ENCODE data around the gene SGPP1. TPM values are rescaled to one million over a fixed set of nuclear protein-coding genes. Genes with fewer than 3 reads are reported as not detected.
"Not testable (repeated sequence)": the region's sequence is repeated elsewhere in the genome, so short reads cannot be mapped to it uniquely, and the experiment has no call there.

Gene SGPP1
- total RNA-seq, 1 donor from 2014 or later: 18.1 TPM

GRCh38 chr14:63673255-63673654 is 54.6 kb downstream of the SGPP1 start:
- no peak for DNase-seq

DNA sequence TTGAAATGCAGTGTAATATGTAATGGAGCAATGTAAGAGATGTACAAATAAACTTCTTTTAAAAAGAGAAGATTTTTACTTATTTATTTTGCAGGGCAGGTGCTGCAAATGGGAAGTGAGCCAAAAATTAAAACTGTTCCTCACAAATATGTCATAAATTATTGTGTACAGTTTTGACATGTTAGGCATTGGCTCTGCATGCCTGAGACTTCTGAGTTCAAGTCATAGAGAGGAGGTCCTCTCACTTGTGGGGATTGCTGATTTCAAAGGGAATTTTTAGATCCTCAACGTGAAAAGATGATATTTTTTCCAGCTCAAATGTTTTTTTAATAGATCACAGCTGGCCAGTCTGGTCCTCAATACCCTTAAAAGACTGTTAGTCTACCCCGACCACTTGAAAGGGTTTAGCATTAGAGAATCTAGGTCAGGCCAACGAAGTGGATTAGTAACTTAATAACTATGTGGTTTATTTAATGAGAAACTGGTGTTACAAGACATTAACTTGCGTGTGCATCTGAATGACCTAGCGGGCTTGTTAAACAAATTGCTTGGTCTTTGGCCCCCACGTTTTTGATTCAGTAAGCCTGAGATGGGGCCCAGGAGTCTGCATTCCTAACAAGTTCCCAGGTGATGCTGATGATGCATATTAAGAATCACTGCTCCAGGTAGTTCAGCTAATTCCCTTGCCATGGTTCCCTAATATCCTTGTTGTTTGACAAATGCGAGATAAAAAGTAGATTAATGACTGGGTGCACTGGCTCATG is 55.3 kb downstream of the SGPP1 start:
- DNase-seq: no peak

GRCh38 chr14:63671987-63672386 is 55.9 kb downstream of the SGPP1 start:
- DNase-seq: no peak

- DNase-seq: no peak
Observed at GRCh38 chr14:63670692-63671091, 57.2 kb downstream of the SGPP1 start.

GRCh38 chr14:63666335-63666734 is 61.5 kb downstream of the SGPP1 start:
- DNase-seq: no peak

- DNase-seq: no peak
Observed at GRCh38 chr14:63663428-63664341, 64.2 kb downstream of the SGPP1 start.

GRCh38 chr14:63662776-63663175 is 65.1 kb downstream of the SGPP1 start:
- no peak for DNase-seq

DNA sequence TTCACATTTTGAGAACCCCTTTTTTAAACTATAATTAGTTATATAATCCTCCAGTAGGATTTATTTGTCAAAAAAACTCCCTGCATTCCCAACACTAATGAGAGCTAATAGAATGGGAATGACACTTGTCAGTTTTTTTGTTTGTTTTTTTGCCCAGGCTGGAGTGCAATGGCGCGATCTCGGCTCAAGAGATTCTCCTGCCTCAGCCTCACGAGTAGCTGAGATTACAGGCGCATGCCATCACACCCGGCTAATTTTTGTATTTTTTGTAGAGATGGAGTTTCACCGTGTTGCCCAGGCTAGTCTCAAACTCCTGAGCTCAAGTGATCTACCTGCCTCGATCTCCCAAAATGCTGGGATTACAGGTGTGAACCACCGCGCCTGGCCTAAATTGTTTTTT is 66.0 kb downstream of the SGPP1 start:
- not testable (repeated sequence) for DNase-seq

DNA sequence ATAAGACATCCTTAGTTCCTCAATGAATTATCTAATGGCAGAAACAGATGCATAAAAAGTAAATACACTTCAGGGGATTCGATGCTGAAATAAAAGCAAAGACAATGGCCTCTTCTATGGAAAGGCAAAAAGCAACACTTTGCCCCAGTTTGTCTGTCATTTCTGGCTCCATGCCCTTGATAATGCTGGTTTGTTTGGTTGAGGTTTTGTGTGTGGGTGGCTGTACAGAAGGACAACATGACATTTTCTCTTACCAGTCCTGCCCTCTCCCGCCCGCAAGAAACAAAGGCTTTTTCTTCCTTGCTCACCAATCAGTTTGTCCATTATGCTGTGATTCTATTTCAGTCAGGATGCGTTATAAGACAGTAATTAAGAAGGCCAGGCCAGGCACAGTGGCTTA is 68.1 kb downstream of the SGPP1 start:
- DNase-seq: no peak

DNA sequence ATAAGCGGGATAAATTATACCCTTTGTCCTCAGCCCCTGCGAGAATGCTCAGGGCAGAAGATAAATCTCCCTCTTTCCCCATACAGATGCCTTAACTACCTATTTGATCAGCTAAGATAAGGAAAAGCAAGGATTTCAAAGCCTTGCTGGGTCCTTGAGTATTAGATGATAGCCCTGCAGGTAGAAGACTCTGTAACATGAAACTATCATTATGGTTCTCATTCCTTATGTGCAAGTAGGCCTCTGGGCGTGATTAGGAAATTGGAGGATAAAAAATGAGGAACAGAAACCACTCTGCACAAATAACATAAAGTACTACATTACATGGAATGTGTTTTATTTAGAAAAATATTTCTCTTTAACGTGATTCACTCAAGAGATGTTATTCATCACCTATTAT is 71.7 kb downstream of the SGPP1 start:
- DNase-seq: no peak

DNA sequence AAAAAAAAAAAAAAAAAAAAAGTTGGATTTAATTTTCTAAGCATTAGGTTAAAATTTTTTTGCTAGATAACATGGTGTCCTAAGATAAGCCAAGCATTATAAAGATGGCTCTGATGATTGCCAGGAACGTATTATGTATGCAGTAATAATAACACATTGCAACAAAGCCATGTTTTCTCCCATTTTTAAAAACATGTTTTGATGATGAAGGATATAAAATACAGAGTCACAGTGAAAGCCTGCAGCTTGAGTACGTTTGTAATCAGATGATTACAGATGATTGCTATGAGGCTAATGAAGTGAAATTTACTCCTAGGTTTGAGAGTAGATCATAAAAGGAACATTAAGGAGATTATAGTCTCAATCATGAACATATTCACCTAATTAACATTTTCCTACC is 72.9 kb downstream of the SGPP1 start:
- no peak for DNase-seq

DNA sequence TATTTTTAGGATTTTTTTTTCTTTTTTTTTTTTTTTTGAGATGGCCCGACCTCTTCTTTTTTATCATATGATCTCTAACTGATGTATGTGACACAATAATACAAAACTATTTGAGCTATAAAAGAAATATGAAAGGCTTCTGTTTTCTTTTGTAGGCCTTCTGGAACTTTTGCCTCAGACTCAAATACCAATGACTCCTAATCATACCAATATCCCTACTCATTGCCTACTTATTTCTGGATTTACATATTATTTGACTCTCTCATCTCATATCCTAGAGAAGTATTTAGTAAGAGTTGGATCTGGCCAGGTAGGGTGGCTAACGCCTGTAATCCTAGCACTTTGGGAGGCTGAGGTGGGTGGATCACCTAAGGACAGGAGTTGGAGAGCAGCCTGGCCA is 73.5 kb downstream of the SGPP1 start:
- no peak for DNase-seq

DNA sequence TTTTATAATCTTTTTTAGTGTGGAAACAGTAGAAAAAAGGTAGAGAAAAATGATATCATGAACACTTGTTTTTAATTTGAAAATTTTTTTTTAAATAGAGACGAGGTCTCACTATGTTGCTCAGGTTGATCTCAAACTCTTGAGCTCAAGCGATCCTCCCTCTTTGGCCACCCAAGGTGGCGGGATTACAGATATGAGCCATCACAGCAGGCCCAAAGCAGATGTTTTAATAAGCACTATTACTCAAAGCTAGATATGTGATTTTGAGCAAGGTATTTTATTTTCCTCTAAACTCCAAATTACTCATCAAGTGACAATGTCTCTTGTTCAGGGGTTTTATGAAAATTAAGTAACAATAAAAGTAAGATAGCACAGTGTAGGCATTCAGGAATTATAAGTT is 75.5 kb downstream of the SGPP1 start:
- DNase-seq: no peak

GRCh38 chr14:63650256-63650952 is 77.5 kb downstream of the SGPP1 start:
- DNase-seq: no peak

DNA sequence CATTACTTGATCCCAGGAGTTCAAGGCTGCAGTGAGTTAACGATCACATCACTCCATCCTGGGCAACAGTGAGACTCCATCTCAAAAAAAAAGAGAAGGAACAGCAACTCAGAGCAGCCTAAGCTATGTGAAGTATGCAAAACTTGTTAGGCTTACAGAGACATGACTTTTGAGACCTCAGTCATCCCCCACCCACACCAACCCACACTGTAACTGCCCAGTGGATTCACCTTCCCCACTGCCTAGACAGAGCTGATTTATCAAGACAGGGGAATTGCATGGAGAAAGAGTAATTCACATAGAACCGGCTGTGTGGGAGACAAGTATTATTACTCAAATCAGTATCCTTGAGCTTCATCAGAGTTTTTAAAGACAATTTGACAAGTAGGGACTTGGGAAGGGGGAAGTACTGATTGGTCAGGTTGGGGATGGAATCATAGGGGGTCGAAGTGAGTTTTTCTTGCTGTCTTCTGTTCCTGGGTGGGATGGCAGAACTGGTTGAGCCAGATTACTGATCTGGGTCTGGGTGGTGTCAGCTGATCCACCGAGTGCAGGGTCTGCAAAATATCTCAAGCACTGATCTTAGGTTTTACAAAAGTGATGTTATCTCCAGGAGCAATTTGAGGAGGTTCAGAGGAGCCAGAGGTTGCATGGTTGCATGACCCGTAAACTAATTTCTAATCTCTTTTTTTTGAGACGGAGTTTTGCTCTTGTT is 80.0 kb downstream of the SGPP1 start:
- no peak for DNase-seq

- DNase-seq: no peak
Observed at GRCh38 chr14:63644741-63645140, 83.1 kb downstream of the SGPP1 start.

DNA sequence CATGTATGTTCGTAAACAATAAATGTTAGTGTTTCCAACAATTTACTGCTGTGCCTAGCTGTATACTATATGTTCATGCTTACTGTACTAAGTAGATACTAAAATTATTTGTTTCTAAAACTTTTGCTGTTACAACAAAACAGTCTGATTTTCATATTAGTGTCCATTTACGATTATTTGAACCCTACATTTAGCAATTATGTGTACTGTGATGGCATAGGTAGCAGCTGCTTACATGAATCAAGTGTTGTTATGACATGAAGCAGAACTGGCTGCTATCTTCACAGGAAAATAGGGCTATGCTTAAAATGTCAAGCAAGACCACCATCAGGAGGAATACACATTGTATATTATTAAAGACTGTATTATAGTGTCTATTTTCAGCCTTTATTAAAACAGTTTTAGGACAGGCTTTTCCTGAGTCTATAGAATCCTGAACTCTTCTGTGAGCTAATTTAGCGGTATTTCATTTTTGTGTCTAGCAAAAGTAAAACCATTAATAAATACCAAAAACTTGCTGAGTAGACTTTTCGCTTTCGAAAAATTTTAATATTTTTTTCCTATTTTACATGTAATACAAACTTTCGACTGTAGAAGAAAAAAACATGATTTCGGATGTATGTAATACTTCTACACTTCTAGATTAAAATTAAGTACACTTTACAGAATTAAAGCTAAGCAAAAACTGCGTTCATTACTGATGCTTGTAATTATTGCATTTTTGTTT is 85.0 kb downstream of the SGPP1 start:
- DNase-seq: no peak

GRCh38 chr14:63642229-63642611 is 85.6 kb downstream of the SGPP1 start:
- peak; percentile 97 for DNase-seq

DNA sequence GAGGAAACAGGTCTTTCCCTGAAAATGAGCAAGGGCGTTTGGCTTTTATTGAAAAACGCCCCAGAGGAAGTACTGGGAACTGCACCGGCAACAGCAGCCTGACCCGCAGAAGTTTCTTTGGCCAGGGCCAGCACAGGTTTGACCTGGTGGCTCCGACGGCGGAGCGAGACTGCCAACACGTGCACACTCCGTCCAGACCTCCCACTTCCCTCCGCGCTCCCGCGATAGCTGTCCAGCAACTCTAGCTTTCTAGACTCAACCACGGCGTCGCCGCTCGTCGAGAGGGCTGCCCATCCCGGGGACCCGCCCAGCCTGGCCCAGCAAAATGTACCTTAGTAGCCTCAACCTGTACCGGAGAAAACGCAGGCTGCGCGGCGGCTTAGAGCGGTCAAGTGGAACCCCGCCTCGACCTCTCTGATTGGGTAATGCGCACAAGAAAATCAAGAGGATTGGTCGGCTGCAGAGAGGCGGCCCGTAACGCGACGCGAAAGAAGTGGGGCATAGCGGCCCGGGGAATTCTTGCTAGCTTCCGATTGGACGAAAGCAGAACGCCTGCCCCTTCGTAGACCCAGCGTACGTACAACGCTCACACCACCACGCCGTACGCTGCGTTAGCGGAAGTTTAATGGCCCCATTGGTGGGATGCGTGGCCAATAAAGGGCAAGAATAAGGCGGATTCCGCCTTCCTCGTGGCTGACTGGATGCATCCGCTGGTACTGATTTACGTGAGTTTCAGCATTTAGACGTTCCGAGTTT is 86.2 kb downstream of the SGPP1 start, which contains the start of gene WDR89:
Gene WDR89, minus strand, starts transcription at position 399 of the 756 bp plus-strand sequence. CDS start 41,929 bp downstream, outside the sequence.
- DNase-seq: peak; percentile 99

- no peak for DNase-seq
Observed at GRCh38 chr14:63638493-63638892, 89.4 kb downstream of the SGPP1 start.

Measured in skin of body (tissue), 2 donors.